Measurements from ENCODE around the gene TMEM263.

- TF ChIP-seq POLR2A (IDR thresholded peaks at IDR 0.05; ENCODE audit: low read depth, low read length) (no peak), POLR2AphosphoS5 (IDR thresholded peaks at IDR 0.05; ENCODE audit: low read depth, low read length) (no peak)
These were observed 48.3 kb upstream of the TMEM263 start for GRCh38 chr12:106907411-106907810.
